HG03097 (cell line): ENCODE measurements around the gene SEMA6A.

Experiments used
- ATAC-seq: cut with Tn5 transposase; IDR thresholded peaks from one replicate; pipeline ENCODE4 v1.9.1; 2021; ENCODE audit not compliant: unreplicated experiment, low FRiP score

Gene SEMA6A

DNA sequence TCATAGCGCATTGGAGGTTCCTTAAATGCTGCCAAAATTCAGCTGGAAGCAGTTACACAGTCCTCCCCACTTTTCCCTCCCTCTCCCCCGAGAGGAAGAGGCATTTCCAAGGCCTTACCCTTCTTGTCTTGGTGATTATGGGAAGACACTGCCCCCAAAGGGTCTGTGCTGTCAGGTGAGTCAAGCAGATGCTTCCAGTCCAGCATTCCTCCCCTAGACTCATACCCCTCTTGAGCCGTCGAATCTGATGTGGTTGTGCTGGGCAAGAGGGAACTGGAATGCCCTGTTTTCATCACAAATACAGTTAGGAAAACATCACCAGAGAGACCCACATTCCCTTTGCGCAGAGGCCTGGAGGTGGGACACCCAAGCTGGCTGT is 107.2 kb downstream of the SEMA6A start:
- ATAC-seq = no peak

- no peak for ATAC-seq
Measured at GRCh38 chr5:116466727-116467464, 107.7 kb downstream of the SEMA6A start.

DNA sequence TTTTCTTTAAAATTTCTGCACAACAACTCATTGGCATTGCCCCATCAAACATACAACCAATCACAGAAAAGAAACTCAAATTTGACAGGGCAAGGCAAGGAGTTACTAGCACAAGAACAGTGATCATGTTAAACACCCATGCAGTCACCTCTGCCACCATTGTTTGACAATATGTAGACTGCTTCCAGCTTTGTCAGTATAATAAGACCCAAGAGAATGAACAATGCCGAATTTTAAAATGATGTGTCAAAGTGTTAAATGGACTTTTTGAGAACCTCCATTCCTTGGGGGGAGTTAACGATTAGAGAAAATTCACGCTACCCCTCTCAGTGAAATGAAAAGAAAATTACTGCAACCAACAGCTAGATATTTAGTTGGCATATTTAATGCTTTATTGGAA is 109.2 kb downstream of the SEMA6A start:
- ATAC-seq = no peak

DNA sequence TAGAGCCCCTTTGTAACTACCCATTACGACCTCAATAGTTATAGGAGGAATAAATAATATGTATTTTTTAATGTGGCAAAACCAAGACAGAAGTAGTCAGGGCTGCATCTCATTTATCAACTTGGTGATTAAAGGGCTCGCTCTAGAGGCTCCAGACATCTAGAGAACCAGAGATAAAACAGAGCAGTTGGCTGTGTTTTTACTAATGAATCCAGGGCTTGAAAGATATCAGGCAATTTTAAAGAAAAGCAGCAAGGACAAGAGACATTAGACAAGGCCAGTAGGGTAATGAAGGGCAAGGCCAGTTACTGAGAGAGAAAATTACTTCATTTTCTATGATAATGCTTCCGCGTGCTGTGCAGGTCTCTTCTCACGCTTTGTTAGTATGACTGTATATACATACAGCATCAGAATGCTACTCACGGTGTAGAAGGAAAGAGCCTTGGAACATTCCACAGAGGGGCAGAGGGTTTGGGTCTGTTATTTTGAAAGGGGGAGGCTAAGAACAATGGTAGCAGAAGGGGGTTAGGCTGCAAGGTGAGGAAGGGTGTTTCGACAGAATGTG is 110.4 kb downstream of the SEMA6A start:
- no peak for ATAC-seq

GRCh38 chr5:116462500-116462899 is 112.1 kb downstream of the SEMA6A start:
- ATAC-seq = no peak

DNA sequence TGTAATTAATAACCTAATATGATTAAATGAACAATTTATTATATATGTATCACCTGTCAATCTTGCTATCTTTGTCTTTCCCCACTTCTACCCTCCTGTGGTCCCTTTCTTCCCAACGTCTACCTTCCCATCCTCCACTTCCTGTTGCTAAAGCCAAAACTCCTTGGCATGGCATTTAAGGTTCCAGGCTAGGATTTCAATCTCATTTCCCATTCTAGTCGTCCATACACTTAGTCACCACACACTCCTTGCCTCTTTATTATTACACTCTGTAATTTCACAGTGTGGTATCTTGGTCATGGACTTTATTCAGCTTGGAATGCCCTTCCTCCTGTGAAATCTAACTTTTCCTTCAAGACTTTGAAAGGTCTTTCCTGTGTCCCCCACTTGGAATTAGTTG is 115.3 kb downstream of the SEMA6A start:
- no peak for ATAC-seq

- no peak for ATAC-seq
Measured at GRCh38 chr5:116457062-116457461, 117.6 kb downstream of the SEMA6A start.

- no peak for ATAC-seq
Measured at GRCh38 chr5:116456036-116456435, 118.6 kb downstream of the SEMA6A start.

DNA sequence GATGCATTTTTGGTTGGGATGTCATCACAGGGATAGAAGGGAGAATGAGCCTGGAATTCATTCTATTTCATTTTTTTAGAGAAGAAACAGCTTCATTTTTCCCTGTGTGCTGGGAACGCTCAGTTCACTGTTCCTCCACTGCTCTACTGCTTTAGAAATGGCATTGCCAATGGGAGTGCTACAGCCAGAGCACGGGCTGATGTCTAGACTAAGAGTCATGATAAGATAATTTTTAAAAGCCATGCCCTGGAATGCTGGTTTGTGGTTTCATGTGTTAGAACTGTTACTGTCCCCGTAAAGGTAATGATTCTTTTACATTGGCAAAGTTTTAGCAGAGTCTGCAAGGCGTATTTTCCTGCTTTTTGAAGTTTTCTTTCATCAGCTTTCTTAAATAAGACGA is 119.6 kb downstream of the SEMA6A start:
- no peak for ATAC-seq

- ATAC-seq = peak; percentile 98
Measured at GRCh38 chr5:116454417-116454927, 120.2 kb downstream of the SEMA6A start.

GRCh38 chr5:116453988-116454411 is 120.6 kb downstream of the SEMA6A start:
- ATAC-seq = no peak

DNA sequence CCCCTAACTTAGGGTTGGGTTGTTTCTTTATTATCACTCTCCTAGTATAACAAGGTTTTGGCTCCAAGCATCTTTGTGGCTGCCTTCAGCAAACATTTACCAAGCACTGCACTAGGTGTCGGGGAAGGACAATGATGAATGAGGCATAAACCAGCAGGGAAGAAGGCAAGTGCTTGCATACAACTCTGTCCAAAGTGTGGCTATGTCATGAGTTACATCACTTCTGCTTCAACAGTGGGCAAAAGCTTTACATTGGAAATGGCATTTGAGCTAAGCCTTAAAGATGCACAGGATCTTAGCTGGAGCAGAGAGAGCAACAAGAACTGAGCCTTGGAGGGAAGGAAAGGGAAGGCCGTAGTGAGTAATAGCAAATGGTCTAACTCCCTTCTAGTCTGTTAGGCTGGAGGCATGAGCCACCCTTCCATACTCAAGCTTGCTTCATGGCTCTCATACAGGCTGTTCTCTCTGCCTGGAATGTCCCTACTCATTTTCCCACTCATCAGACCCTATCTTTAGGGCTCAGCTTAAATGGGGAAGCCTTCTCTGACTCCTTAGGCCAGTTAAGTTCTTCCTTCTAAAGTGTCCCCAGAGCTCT is 121.8 kb downstream of the SEMA6A start:
- no peak for ATAC-seq

- no peak for ATAC-seq
Measured at GRCh38 chr5:116451905-116452450, 122.6 kb downstream of the SEMA6A start.

DNA sequence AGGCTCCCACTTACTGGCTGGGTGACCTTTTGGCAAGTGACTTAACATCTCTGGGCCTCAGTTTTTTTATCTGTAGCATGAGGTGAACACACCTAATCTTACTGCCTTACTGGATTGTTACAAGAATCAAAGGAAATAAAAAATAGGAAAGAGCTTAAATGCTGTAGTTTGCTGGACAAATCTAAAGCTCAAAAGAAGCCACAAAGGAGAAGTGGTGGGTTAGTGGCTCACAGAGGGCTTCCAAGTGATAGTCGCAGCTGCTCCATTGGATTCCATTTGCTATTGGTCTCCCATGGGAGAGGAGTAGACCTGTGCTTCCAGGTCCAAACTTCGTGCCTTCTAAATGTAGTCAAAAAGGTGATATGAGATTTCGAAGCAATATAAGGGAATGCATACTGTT is 123.6 kb downstream of the SEMA6A start:
- no peak for ATAC-seq

DNA sequence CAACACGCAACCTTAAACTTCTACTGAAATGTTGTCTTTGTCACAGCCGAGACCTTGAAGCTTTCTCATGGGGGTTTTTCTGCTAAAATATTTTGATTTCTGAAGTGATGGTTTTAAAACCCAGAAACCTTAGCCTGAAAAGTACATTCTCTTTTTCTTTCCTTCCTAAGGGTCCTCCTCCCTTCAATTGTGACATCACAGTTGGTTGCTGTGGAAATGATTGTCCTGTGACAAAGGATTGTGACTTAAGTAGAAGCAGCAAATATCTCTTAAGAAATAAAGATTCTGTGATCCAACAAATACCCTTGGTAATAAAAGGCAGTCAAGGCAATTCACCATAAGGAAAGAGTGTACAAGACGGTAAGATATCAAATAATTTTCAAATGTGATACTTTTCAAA is 125.2 kb downstream of the SEMA6A start:
- no peak for ATAC-seq

GRCh38 chr5:116448870-116449427 is 125.7 kb downstream of the SEMA6A start:
- no peak for ATAC-seq

GRCh38 chr5:116448450-116448849 is 126.2 kb downstream of the SEMA6A start:
- no peak for ATAC-seq

GRCh38 chr5:116446356-116447005 is 128.1 kb downstream of the SEMA6A start:
- ATAC-seq = no peak

DNA sequence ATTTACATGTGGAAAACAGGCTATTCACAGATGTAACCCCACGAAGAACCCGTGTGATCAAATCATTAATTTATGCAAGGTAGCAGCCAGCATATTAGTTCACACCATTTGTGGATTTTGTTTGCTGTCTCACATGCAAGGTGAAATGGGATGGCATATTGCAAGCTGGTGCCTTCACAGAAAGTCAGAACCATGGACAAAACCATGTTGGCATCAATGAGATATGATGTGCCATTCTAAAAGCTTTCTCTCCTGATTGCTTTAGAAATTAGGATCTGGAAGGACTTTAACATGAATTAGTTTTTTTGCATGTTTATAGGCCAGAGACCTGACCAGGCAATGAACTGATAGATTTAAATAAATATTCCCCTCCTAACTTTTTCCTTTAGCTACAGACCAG is 129.3 kb downstream of the SEMA6A start:
- no peak for ATAC-seq

- ATAC-seq = no peak
Measured at GRCh38 chr5:116444373-116445295, 130.0 kb downstream of the SEMA6A start.
